IPS-18a (cell line): ENCODE data around the gene ANKRD33B.

ENCODE experiments used
- H3K27ac ChIP-seq: one replicate; pipeline ENCODE4 v1.5.1; 2013; ENCODE audit warnings: low read length
- H3K27me3 ChIP-seq: one replicate; pipeline ENCODE4 v1.6.1; 2013; ENCODE audit warnings: mild to moderate bottlenecking, low read length; ENCODE audit not compliant: control insufficient read depth, insufficient read depth
- H3K36me3 ChIP-seq: one replicate; pipeline ENCODE4 v1.6.1; 2013; ENCODE audit warnings: low read depth, low read length; ENCODE audit not compliant: control insufficient read depth
- H3K4me1 ChIP-seq: one replicate; pipeline ENCODE4 v1.6.1; 2013; ENCODE audit warnings: low read depth, low read length; ENCODE audit not compliant: control insufficient read depth
- H3K4me3 ChIP-seq: one replicate; pipeline ENCODE4 v1.5.1; 2013; ENCODE audit warnings: low read length
- H3K9ac ChIP-seq: one replicate; pipeline ENCODE4 v1.6.1; 2013; ENCODE audit warnings: mild to moderate bottlenecking, low read length, moderate library complexity
- H3K9me3 ChIP-seq: one replicate; pipeline ENCODE4 v1.6.1; 2013; ENCODE audit warnings: low read depth, low read length; ENCODE audit not compliant: control insufficient read depth

ANKRD33B gene

GRCh38 chr5:10681731-10682679 lies 118.1 kb downstream of the ANKRD33B start:
- Histone ChIP-seq H3K36me3 (peaks cover 3% of the 10 kb centered on the region), H3K27ac (no peak overlapping the region), H3K9ac (no peak overlapping the region), H3K27me3 (no peaks in the 10 kb centered on the region), H3K4me1 (peaks cover 15% of the 10 kb centered on the region), H3K4me3 (no peak overlapping the region), H3K9me3 (no peaks in the 10 kb centered on the region)

- Histone ChIP-seq H3K27ac (no peak overlapping the region), H3K27me3 (no peaks in the 10 kb centered on the region), H3K9me3 (no peaks in the 10 kb centered on the region), H3K36me3 (peaks cover 3% of the 10 kb centered on the region), H3K9ac (no peak overlapping the region), H3K4me3 (no peak overlapping the region), H3K4me1 (peaks cover 15% of the 10 kb centered on the region)
Measured at GRCh38 chr5:10682801-10683525, 119.1 kb downstream of the ANKRD33B start.

DNA sequence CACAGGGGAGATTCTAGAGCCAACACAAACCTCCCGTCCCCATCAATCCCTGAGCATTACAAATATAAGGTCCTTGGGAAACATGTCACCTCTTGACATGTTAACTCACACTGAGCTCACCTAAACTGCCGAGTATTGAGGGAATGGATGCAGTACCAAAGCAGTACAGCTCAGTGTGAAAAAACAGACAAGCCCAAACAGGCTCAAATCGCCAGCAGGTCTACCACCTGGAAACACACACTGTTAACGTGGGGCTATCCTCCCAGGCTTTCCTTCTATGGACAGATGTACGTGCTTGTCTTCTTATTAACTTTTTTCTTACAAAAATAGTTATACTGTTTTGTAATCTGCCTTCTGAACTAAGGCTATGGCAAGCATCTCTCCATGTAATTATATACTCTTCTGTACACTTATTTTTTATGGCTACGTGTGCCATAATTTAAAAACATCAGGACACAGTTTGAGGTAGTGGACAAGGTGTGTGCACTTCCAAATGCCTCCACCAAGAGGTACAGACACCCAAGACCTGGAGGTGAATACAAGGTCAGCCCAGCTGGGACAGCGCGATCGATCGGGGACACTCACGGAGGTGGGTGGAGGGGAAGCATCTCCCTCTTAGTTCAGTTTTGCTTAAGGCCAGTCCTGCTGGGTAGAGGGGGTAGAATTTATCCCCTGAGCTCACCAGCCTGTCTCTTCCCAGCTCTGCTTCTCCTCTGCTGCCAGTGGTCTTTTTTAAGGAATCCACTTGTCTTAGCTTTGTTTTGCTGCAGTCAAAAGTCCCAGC lies 120.6 kb downstream of the ANKRD33B start:
- Histone ChIP-seq H3K4me1 (peaks cover 15% of the 10 kb centered on the region), H3K27me3 (no peaks in the 10 kb centered on the region), H3K9me3 (no peaks in the 10 kb centered on the region), H3K36me3 (peaks cover 3% of the 10 kb centered on the region), H3K27ac (no peak overlapping the region), H3K9ac (no peak overlapping the region), H3K4me3 (no peak overlapping the region)

DNA sequence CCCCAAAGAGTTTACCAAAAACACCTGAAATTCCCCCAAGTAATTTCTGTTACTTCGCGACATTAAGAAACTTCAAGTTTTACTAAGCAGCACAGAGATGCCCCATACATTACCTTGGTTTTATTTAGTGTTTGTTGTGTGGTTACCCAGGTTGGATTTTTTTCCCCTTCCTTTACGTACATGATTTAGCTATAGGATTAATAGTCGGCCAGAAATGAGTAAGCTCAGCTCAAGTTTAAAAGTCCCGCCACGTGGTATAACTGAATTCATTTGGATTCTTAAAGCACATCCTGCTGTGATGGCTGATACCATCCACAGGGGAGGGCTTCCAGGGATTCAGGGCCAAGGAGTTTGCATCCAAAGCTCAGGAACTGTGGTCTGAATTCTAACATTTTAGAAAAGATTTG lies 121.2 kb downstream of the ANKRD33B start:
- Histone ChIP-seq H3K9ac (no peak overlapping the region), H3K4me1 (peaks cover 15% of the 10 kb centered on the region), H3K36me3 (no peaks in the 10 kb centered on the region), H3K27ac (no peak overlapping the region), H3K27me3 (no peaks in the 10 kb centered on the region), H3K9me3 (no peaks in the 10 kb centered on the region), H3K4me3 (no peak overlapping the region)

- no peak overlapping the region for H3K9ac ChIP-seq
- H3K4me1 ChIP-seq, result peaks cover 15% of the 10 kb centered on the region
- H3K27me3 ChIP-seq, result no peaks in the 10 kb centered on the region
- no peaks in the 10 kb centered on the region for H3K36me3 ChIP-seq
- no peaks in the 10 kb centered on the region for H3K9me3 ChIP-seq
- H3K27ac ChIP-seq, result no peak overlapping the region
- H3K4me3 ChIP-seq, result no peak overlapping the region
Measured at GRCh38 chr5:10686890-10687289, 123.0 kb downstream of the ANKRD33B start.

GRCh38 chr5:10688651-10689171 lies 124.8 kb downstream of the ANKRD33B start:
- Histone ChIP-seq H3K9me3 (no peaks in the 10 kb centered on the region), H3K27ac (no peak overlapping the region), H3K4me1 (peaks cover 15% of the 10 kb centered on the region), H3K27me3 (no peaks in the 10 kb centered on the region), H3K4me3 (no peak overlapping the region), H3K36me3 (no peaks in the 10 kb centered on the region), H3K9ac (no peak overlapping the region)

DNA sequence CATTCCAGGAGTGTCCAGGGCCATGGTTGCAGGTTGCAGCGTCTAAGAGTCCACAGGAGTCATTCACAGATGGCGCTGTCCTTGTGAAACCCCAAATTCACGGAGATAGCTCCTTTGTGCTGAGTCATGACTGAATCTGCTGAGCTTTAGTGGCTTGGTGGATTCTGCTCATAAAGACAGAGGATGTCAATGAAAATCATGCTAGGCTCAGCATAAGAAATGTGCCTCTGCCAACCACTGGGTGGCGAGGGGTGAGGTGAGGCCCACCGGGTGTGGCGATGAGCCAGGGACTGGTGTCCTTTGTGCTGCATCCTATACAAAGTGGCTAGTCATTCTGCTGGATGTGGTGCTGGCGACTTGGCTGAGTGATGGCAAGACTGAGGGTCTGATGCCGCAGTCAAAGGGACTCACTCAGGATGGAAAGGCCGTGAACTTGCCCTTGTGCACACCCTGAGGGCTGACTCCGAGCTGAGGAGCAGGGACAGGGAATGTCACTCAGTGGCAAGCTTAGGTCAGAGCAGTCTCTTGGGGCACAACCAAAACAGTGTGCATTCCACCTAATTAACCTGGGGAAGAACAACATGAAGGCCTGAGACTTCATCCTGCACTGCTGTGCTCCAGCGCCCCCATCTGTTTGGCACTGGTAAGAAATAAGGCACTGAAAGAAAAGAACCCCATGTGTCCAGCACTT lies 125.7 kb downstream of the ANKRD33B start:
- Histone ChIP-seq H3K4me3 (no peak overlapping the region), H3K27me3 (no peaks in the 10 kb centered on the region), H3K36me3 (no peaks in the 10 kb centered on the region), H3K9me3 (no peaks in the 10 kb centered on the region), H3K27ac (no peak overlapping the region), H3K9ac (no peak overlapping the region), H3K4me1 (peaks cover 15% of the 10 kb centered on the region)

- Histone ChIP-seq H3K9ac (no peak overlapping the region), H3K27ac (no peak overlapping the region), H3K9me3 (no peaks in the 10 kb centered on the region), H3K4me1 (peaks cover 4% of the 10 kb centered on the region), H3K36me3 (no peaks in the 10 kb centered on the region), H3K4me3 (no peak overlapping the region), H3K27me3 (no peaks in the 10 kb centered on the region)
Measured at GRCh38 chr5:10690460-10691440, 126.9 kb downstream of the ANKRD33B start.

DNA sequence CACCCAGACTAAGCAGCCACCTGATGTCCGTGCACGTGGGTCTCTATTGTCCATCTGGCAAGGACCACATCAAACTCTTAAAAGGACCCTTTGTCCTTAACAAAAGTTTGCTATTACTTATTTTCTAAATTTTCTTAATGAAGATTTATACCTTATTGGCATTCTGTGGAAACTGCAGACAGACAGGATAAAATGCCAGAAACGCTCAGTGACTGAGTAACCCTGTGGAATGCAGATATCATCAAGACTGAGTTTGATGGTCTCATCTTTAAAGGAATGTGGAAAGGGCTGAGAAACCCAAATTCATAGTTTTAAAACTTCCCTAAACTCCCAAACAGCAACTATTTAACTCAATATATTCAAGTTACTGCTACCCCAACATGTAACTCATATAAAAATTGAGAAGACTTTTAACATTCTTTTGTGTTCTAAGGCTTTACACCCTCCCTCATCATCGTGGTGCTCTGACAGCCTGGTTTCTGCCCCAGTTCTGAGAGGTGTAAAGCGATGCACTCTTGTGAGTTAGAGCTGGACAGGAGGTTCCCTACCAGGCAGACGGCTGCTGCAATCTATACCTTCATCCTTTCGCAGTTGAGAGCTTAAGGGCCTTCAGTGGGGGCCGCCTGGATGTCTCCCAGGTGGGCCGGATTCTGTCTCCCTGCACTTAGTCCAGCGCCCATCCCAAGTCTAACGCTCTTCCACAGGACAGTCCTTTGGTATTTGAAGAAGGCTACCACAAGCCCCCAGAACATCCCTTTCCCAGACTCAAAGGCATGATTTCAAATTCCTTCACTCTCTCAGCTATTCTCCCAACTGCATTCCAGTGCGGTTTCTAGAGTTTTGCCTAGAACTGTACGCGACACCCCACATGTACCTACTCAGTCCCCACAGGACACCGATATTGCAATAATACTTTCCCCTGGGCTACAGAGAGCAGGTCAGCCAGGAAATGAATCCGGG lies 128.2 kb downstream of the ANKRD33B start:
- H3K4me3 ChIP-seq, result no peak overlapping the region
- no peak overlapping the region for H3K27ac ChIP-seq
- no peaks in the 10 kb centered on the region for H3K36me3 ChIP-seq
- no peaks in the 10 kb centered on the region for H3K9me3 ChIP-seq
- no peaks in the 10 kb centered on the region for H3K27me3 ChIP-seq
- no peaks in the 10 kb centered on the region for H3K4me1 ChIP-seq
- H3K9ac ChIP-seq, result no peak overlapping the region
